Measurements from ENCODE around the gene PSMD12.

Gene PSMD12

GRCh38 chr17:67297454-67297960 lies 68.9 kb downstream of the PSMD12 start:
- no peak for DNase-seq

- no peak for DNase-seq
Measured at GRCh38 chr17:67294451-67295199, 71.8 kb downstream of the PSMD12 start.

- no peak for DNase-seq
Measured at GRCh38 chr17:67293251-67294203, 72.8 kb downstream of the PSMD12 start.

GRCh38 chr17:67290711-67291291 lies 75.6 kb downstream of the PSMD12 start:
- DNase-seq = no peak

- no peak for DNase-seq
Measured at GRCh38 chr17:67290244-67290643, 76.1 kb downstream of the PSMD12 start.

- peak; percentile 36 for DNase-seq
Measured at GRCh38 chr17:67289181-67289876, 77.0 kb downstream of the PSMD12 start.
